Neural crest cell (in vitro differentiated cells): ENCODE data around the gene OR10A6. TPM values are rescaled to one million over a fixed set of nuclear protein-coding genes. Genes with fewer than 3 reads are reported as not detected.

ENCODE experiments used
- DNase-seq: peaks from one replicate; pipeline ENCODE4 v3.0.0; 2021; ENCODE audit warnings: low read depth, mixed read lengths, low spot score
- H3K27ac Mint-ChIP-seq: one replicate; pipeline ENCODE4 v1.8.0; 2021; ENCODE audit warnings: mild to moderate bottlenecking, mixed read lengths; ENCODE audit not compliant: unreplicated experiment
- H3K27me3 Mint-ChIP-seq: 2 replicates; pipeline ENCODE4 v1.8.0; 2021; ENCODE audit warnings: low read depth, mild to moderate bottlenecking, mixed read lengths
- H3K36me3 Mint-ChIP-seq: 2 replicates; pipeline ENCODE4 v1.8.0; 2021; ENCODE audit warnings: low read depth, mild to moderate bottlenecking, mixed read lengths
- H3K4me1 Mint-ChIP-seq: 2 replicates; pipeline ENCODE4 v1.8.0; 2021; ENCODE audit warnings: mixed read lengths
- H3K4me3 Mint-ChIP-seq: one replicate; pipeline ENCODE4 v1.8.0; 2021; ENCODE audit warnings: mild to moderate bottlenecking, mixed read lengths
- H3K9me3 Mint-ChIP-seq: 2 replicates; pipeline ENCODE4 v1.8.0; 2021; ENCODE audit warnings: mixed read lengths
- CTCF ChIP-seq: fragments of 200-600 bp; sonication (generic); conservative IDR thresholded peaks from 2 replicates; pipeline ENCODE4 v1.5.0; 2021; ENCODE audit warnings: antibody characterized with exemption, mild to moderate bottlenecking
- total RNA-seq: library from RNA; stranded (reverse); gene quantifications from 2 replicates; pipeline ENCODE4 v1.2.1, GENCODE V29; 2021

The OR10A6 gene
- total RNA-seq, 1 donor from 2014 or later: not detected

- no peak overlapping the region for H3K27ac Mint-ChIP-seq
- H3K4me1 Mint-ChIP-seq: no peaks in the 10 kb centered on the region
- no peak for TF ChIP-seq CTCF
- no peak for DNase-seq
- H3K36me3 Mint-ChIP-seq: no peaks in the 10 kb centered on the region
- peaks cover 44% of the 10 kb centered on the region for H3K27me3 Mint-ChIP-seq
- no peak overlapping the region for H3K4me3 Mint-ChIP-seq
- H3K9me3 Mint-ChIP-seq: peaks cover 12% of the 10 kb centered on the region
These were observed 10.1 kb upstream of the OR10A6 start for GRCh38 chr11:7941146-7941545.

GRCh38 chr11:7936615-7937014 lies 5.5 kb upstream of the OR10A6 start:
- TF ChIP-seq CTCF: no peak
- H3K4me3 Mint-ChIP-seq: no peak overlapping the region
- H3K4me1 Mint-ChIP-seq: no peaks in the 10 kb centered on the region
- peaks cover 2% of the 10 kb centered on the region for H3K9me3 Mint-ChIP-seq
- H3K27me3 Mint-ChIP-seq: peaks cover 58% of the 10 kb centered on the region
- H3K36me3 Mint-ChIP-seq: no peaks in the 10 kb centered on the region
- DNase-seq: no peak
- no peak overlapping the region for H3K27ac Mint-ChIP-seq

- H3K9me3 Mint-ChIP-seq: peaks cover 8% of the 10 kb centered on the region
These were observed 3.4 kb downstream of the OR10A6 start for GRCh38 chr11:7927635-7928034.

GRCh38 chr11:7924536-7924935 lies 6.5 kb downstream of the OR10A6 start:
- H3K36me3 Mint-ChIP-seq: no peaks in the 10 kb centered on the region
- H3K4me3 Mint-ChIP-seq: no peak overlapping the region
- no peak for DNase-seq
- H3K9me3 Mint-ChIP-seq: peaks cover 4% of the 10 kb centered on the region
- no peak overlapping the region for H3K27ac Mint-ChIP-seq
- no peak for TF ChIP-seq CTCF
- H3K4me1 Mint-ChIP-seq: no peaks in the 10 kb centered on the region
- H3K27me3 Mint-ChIP-seq: peaks cover 7% of the 10 kb centered on the region

More at GRCh38 chr11:7927635-7928034, 3.4 kb downstream of the OR10A6 start:
- Mint-ChIP-seq H3K27me3 (peaks cover 23% of the 10 kb centered on the region), H3K4me1 (no peaks in the 10 kb centered on the region), H3K36me3 (no peaks in the 10 kb centered on the region), H3K4me3 (no peak overlapping the region), H3K27ac (no peak overlapping the region)
- DNase-seq: no peak
- no peak for TF ChIP-seq CTCF

GRCh38 chr11:7918141-7918540 lies 12.9 kb downstream of the OR10A6 start:
- Mint-ChIP-seq H3K4me3 (no peak overlapping the region), H3K27ac (no peak overlapping the region), H3K9me3 (no peaks in the 10 kb centered on the region), H3K27me3 (no peaks in the 10 kb centered on the region), H3K36me3 (no peaks in the 10 kb centered on the region), H3K4me1 (no peaks in the 10 kb centered on the region)
- TF ChIP-seq CTCF: no peak
- no peak for DNase-seq

- H3K27ac Mint-ChIP-seq: no peak overlapping the region
- no peaks in the 10 kb centered on the region for H3K27me3 Mint-ChIP-seq
- H3K9me3 Mint-ChIP-seq: no peaks in the 10 kb centered on the region
- H3K4me1 Mint-ChIP-seq: peaks cover 2% of the 10 kb centered on the region
- no peak overlapping the region for H3K4me3 Mint-ChIP-seq
- DNase-seq: no peak
- no peak for TF ChIP-seq CTCF
- H3K36me3 Mint-ChIP-seq: no peaks in the 10 kb centered on the region
These were observed 20.1 kb downstream of the OR10A6 start for GRCh38 chr11:7911011-7911410.
